PC-9 (cell line): Measurements from ENCODE around the gene TGFBR3. TPM values are rescaled to one million over a fixed set of nuclear protein-coding genes. Genes with fewer than 3 reads are reported as not detected.

ENCODE experiments used
- BruUV-seq: library from RNA; stranded (reverse); fragments of 400-500 nt; replicated peaks from 2 replicates; lab custom pipeline; 2021; lab: Mats Ljungman, UMichigan
- CTCF ChIA-PET: fragments of 300-600 bp; sonication (Branson Sonifier 250); formaldehyde crosslinking; loops from one replicate; lab custom pipeline; 2022; ENCODE audit warnings: antibody characterized with exemption; lab: Charles Lee
- POLR2A ChIA-PET: fragments of 300-600 bp; sonication (Branson Sonifier 250); formaldehyde crosslinking; loops from one replicate; lab custom pipeline; 2022; ENCODE audit warnings: antibody characterized with exemption; ENCODE audit not compliant: unreplicated experiment; lab: Charles Lee
- DNase-seq, 2 experiments: peaks; one replicate each; pipeline versions ENCODE4 v3.0.0 to v3.0.0-alpha.2; 2015 to 2022; ENCODE audit warnings: mixed read lengths in 1 of 2
- H2AFZ ChIP-seq: fragments of 200-600 bp; sonication (generic); 2 replicates; pipeline ENCODE4 v1.8.1; 2017; ENCODE audit warnings: antibody characterized with exemption
- H3F3A ChIP-seq: fragments of 200-600 bp; sonication (generic); 2 replicates; pipeline ENCODE4 v1.8.1; 2017; ENCODE audit warnings: antibody characterized with exemption, mild to moderate bottlenecking, low read depth; ENCODE audit not compliant: insufficient read depth
- H3K27ac ChIP-seq: fragments of 200-600 bp; sonication (generic); 2 replicates; pipeline ENCODE4 v1.6.1; 2016; ENCODE audit warnings: mixed run types
- H3K27me3 ChIP-seq: fragments of 200-600 bp; sonication (generic); 2 replicates; pipeline ENCODE4 v1.6.1; 2016; ENCODE audit warnings: low read depth, mixed run types; ENCODE audit not compliant: insufficient read depth
- H3K36me3 ChIP-seq: fragments of 200-600 bp; sonication (generic); 2 replicates; pipeline ENCODE4 v1.6.1; 2016; ENCODE audit warnings: low read depth, mixed run types
- H3K4me1 ChIP-seq: fragments of 200-600 bp; sonication (generic); replicated peaks from 2 replicates; pipeline ENCODE4 v1.6.1; 2016; ENCODE audit warnings: mixed run types; ENCODE audit not compliant: insufficient read depth
- H3K4me2 ChIP-seq: fragments of 200-600 bp; sonication (generic); 2 replicates; pipeline ENCODE4 v1.6.1; 2017; ENCODE audit warnings: mixed run types
- H3K4me3 ChIP-seq: fragments of 200-600 bp; sonication (generic); 2 replicates; pipeline ENCODE4 v1.6.1; 2016; ENCODE audit warnings: mixed run types
- H3K79me2 ChIP-seq: fragments of 200-600 bp; sonication (generic); 2 replicates; pipeline ENCODE4 v1.6.1; 2017; ENCODE audit warnings: low read depth, mixed run types
- H3K9me2 ChIP-seq: fragments of 200-600 bp; sonication (generic); 2 replicates; pipeline ENCODE4 v1.8.1; 2017; ENCODE audit warnings: mild to moderate bottlenecking; ENCODE audit not compliant: insufficient read depth
- H3K9me3 ChIP-seq: fragments of 200-600 bp; sonication (generic); 2 replicates; pipeline ENCODE4 v1.8.1; 2016; ENCODE audit warnings: low read depth; ENCODE audit not compliant: insufficient read depth
- H4K20me1 ChIP-seq: fragments of 200-600 bp; sonication (generic); 2 replicates; pipeline ENCODE4 v1.8.1; 2017; ENCODE audit not compliant: insufficient read depth
- EZH2 ChIP-seq: fragments of 200-600 bp; sonication (generic); IDR thresholded peaks from 2 replicates; pipeline ENCODE4 v1.8.0; 2017; ENCODE audit warnings: antibody characterized with exemption, low read depth
- intact Hi-C: fragments of 100-400 bp; cut with micrococcal nuclease; formaldehyde crosslinking; loops from one replicate; pipeline ENCODE4 v1.10.0; 2022; ENCODE audit not compliant: unreplicated experiment
- total RNA-seq: library from RNA; stranded (reverse); gene quantifications from 2 replicates; pipeline ENCODE4 v1.2.3, GENCODE V29; 2021
- TF ChIP-seq, protein P1 (sequence below): fragments of 200-600 bp; sonication (generic); conservative IDR thresholded peaks from 2 replicates; pipeline ENCODE4 v1.6.1; 2017; ENCODE audit warnings: mixed run types, antibody characterized with exemption, mild to moderate bottlenecking, moderate library complexity

The TGFBR3 gene
- total RNA-seq, 1 experiment from 2014 or later, result 1.6 TPM

DNA sequence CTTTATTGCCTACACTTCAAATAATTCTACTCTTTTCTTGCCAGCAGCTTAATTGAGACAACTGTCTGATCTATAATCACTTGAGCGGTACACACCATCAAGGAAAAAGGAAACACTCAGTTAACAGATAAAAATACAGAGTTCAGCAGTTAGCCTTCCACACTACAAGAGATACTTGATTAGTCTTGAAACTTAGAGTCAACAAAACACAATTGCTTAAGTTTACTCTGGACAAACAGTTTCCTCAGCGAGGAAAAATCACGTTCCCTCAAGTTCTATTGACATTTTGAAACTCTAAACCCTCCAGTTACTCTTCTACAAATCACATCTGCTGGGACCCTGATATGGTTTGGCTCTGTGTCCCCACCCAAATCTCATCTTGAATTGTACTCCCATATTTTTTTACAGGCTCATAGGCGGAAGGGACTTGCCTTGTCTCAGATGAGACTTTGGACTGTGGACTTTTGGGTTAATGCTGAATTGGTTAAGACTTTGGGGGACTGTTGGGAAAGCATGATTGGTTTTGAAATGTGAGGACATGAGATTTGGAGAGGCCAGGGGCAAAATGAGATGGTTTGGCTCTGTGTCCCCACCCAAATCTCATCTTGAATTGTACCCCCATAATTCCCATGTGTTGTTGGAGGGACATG is 244.9 kb downstream of the TGFBR3 start:
- no peak for DNase-seq
- CTCF ChIA-PET, result no interaction called here
- POLR2A ChIA-PET, result no interaction called here
- BruUV-seq, result no TSS peak
- intact Hi-C loops, result no loop called here
- Histone ChIP-seq H4K20me1 (no peaks in the 10 kb centered on the region), H3K79me2 (no peaks in the 10 kb centered on the region), H3K27me3 (no peaks in the 10 kb centered on the region), H3K27ac (no peak overlapping the region), H3K9me2 (no peaks in the 10 kb centered on the region), H2AFZ (no peak overlapping the region), H3K36me3 (no peaks in the 10 kb centered on the region), H3K4me1 (no peaks in the 10 kb centered on the region), H3F3A (no peaks in the 10 kb centered on the region), H3K9me3 (peaks cover 7% of the 10 kb centered on the region; the same call in 1 of the 2 replicates), H3K4me2 (no peak overlapping the region), H3K4me3 (no peak overlapping the region)
- TF ChIP-seq, protein P1, sequence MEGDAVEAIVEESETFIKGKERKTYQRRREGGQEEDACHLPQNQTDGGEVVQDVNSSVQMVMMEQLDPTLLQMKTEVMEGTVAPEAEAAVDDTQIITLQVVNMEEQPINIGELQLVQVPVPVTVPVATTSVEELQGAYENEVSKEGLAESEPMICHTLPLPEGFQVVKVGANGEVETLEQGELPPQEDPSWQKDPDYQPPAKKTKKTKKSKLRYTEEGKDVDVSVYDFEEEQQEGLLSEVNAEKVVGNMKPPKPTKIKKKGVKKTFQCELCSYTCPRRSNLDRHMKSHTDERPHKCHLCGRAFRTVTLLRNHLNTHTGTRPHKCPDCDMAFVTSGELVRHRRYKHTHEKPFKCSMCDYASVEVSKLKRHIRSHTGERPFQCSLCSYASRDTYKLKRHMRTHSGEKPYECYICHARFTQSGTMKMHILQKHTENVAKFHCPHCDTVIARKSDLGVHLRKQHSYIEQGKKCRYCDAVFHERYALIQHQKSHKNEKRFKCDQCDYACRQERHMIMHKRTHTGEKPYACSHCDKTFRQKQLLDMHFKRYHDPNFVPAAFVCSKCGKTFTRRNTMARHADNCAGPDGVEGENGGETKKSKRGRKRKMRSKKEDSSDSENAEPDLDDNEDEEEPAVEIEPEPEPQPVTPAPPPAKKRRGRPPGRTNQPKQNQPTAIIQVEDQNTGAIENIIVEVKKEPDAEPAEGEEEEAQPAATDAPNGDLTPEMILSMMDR, result no peak
- no peak for TF ChIP-seq EZH2

- ChIA-PET POLR2A (no interaction called here), CTCF (no interaction called here)
- Histone ChIP-seq H3K9me2 (no peaks in the 10 kb centered on the region), H4K20me1 (no peaks in the 10 kb centered on the region), H2AFZ (no peak overlapping the region), H3F3A (no peaks in the 10 kb centered on the region), H3K36me3 (no peaks in the 10 kb centered on the region), H3K9me3 (peaks cover 7% of the 10 kb centered on the region; the same call in 1 of the 2 replicates), H3K79me2 (no peaks in the 10 kb centered on the region), H3K4me3 (no peak overlapping the region), H3K27me3 (no peaks in the 10 kb centered on the region), H3K4me1 (peaks cover 6% of the 10 kb centered on the region; the same call in 1 of the 2 replicates), H3K27ac (no peak overlapping the region), H3K4me2 (no peak overlapping the region)
- no peak for DNase-seq
- BruUV-seq, result no TSS peak
- intact Hi-C loops, result no loop called here
- TF ChIP-seq EZH2, result no peak
- TF ChIP-seq, protein P1, result no peak
These were observed 248.4 kb downstream of the TGFBR3 start for GRCh38 chr1:91637539-91637994.

DNA sequence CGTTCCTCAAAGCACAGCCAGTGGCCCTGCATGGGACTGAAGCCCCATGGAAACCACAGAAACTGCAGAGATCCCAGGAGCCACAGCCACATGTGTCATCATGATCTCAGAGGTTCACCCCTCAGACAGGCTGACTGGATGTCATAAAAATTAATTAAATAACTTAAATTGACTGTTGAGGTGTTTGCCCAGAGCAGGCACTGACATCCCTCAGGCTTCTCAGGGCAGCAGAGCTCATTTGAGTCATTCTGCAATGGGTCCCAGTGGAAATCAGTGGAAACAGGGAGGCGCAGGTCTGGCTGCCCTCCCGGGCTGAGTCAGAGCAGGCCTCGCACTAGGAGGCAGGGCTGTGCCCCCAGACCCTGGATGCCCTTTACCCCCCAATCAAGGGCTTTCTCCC is 250.2 kb downstream of the TGFBR3 start:
- Histone ChIP-seq H3K79me2 (no peaks in the 10 kb centered on the region), H2AFZ (no peak overlapping the region), H3K4me2 (no peak overlapping the region), H3K27ac (no peak overlapping the region), H4K20me1 (no peaks in the 10 kb centered on the region), H3K9me3 (no peaks in the 10 kb centered on the region; the same call in 1 of the 2 replicates), H3K27me3 (no peaks in the 10 kb centered on the region), H3F3A (no peaks in the 10 kb centered on the region), H3K4me1 (peaks cover 6% of the 10 kb centered on the region; the same call in 1 of the 2 replicates), H3K36me3 (no peaks in the 10 kb centered on the region), H3K4me3 (no peak overlapping the region), H3K9me2 (no peaks in the 10 kb centered on the region)
- no TSS peak for BruUV-seq
- DNase-seq, result no peak
- ChIA-PET POLR2A (no interaction called here), CTCF (no interaction called here)
- TF ChIP-seq, protein P1, result no peak
- TF ChIP-seq EZH2, result no peak
- intact Hi-C loops, result no loop called here
